ENCODE measurements around the gene ST6GALNAC2.

Gene ST6GALNAC2

DNA sequence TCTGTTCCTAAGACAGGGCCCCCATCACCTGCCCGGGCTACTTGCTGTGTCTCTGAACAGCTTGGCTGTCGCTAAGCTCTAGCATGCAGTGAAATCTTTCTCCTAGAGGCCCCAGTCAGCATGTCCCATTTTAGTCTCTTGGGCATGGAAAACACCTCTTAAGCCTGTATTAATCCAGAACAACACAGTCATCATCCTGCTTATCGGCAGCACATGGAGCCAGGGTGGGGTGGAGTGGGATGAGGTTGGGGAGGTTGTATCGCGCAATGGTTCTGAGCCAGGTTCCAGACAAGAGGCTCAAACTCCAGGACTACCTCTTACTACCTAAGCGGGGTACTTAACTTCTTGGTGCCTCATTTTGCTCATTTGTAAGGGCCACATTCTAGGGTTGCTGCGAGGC is 7.8 kb downstream of the ST6GALNAC2 start:
- H3K9me2 ChIP-seq (replicated peaks; ENCODE audit: low read depth, low read length): no peaks in the 10 kb centered on the region
- H3K4me2 ChIP-seq (ENCODE audit: low read depth, low read length, poor library complexity, severe bottlenecking): no peak overlapping the region
- no peaks in the 10 kb centered on the region for H3K79me2 ChIP-seq (ENCODE audit: insufficient read depth, low read length)
- H2AFZ ChIP-seq (ENCODE audit: low read length): no peak overlapping the region
- H3K4me1 ChIP-seq (ENCODE audit: insufficient read depth, low read length, poor library complexity, severe bottlenecking): no peaks in the 10 kb centered on the region
- H3K4me3 ChIP-seq (ENCODE audit: low read length, poor library complexity, severe bottlenecking): no peak overlapping the region
- no peaks in the 10 kb centered on the region for H3K27me3 ChIP-seq (ENCODE audit: insufficient read depth, low read length, poor library complexity, severe bottlenecking)
- TF ChIP-seq EZH2phosphoT487 (IDR thresholded peaks at IDR 0.05; ENCODE audit: borderline replicate concordance): no peak
- TF ChIP-seq, protein P1, sequence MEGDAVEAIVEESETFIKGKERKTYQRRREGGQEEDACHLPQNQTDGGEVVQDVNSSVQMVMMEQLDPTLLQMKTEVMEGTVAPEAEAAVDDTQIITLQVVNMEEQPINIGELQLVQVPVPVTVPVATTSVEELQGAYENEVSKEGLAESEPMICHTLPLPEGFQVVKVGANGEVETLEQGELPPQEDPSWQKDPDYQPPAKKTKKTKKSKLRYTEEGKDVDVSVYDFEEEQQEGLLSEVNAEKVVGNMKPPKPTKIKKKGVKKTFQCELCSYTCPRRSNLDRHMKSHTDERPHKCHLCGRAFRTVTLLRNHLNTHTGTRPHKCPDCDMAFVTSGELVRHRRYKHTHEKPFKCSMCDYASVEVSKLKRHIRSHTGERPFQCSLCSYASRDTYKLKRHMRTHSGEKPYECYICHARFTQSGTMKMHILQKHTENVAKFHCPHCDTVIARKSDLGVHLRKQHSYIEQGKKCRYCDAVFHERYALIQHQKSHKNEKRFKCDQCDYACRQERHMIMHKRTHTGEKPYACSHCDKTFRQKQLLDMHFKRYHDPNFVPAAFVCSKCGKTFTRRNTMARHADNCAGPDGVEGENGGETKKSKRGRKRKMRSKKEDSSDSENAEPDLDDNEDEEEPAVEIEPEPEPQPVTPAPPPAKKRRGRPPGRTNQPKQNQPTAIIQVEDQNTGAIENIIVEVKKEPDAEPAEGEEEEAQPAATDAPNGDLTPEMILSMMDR (conservative IDR thresholded peaks at IDR 0.05; ENCODE audit: low read length): no peak
- no peaks in the 10 kb centered on the region for H4K20me1 ChIP-seq (ENCODE audit: insufficient read depth, low read length, poor library complexity, severe bottlenecking)
- no peaks in the 10 kb centered on the region for H3K36me3 ChIP-seq (ENCODE audit: insufficient read depth, low read length)
- H3K9ac ChIP-seq (ENCODE audit: low read depth, low read length, poor library complexity, severe bottlenecking): no peak overlapping the region
- no peaks in the 10 kb centered on the region for H3K9me3 ChIP-seq (ENCODE audit: insufficient read depth, low read depth, low read length)
- no peaks in the 10 kb centered on the region for H3F3A ChIP-seq (ENCODE audit: low read depth)

DNA sequence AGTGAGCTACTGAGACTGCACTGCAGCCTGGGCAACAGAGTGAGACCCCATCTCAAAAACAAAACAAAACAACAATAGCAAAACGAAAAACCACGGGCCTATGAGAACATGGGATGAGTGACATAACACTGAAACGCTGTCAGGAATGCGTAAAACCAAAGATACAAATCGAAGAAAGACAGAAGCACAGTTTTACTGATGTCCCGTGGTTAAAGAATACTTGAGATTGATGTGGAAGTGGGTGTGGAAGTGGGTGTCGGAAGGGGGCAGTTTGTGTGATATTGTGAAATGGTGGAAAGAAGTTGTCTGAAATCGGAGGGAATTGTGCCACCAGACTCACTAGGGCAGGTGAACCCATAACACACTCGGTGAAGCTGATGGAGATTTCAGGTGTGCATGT is 9.5 kb downstream of the ST6GALNAC2 start:
- no peaks in the 10 kb centered on the region for H3K9me2 ChIP-seq (replicated peaks; ENCODE audit: low read depth, low read length)
- H3K9ac ChIP-seq (ENCODE audit: low read depth, low read length, poor library complexity, severe bottlenecking): no peak overlapping the region
- no peaks in the 10 kb centered on the region for H3F3A ChIP-seq (ENCODE audit: low read depth)
- no peak overlapping the region for H2AFZ ChIP-seq (ENCODE audit: low read length)
- no peaks in the 10 kb centered on the region for H4K20me1 ChIP-seq (ENCODE audit: insufficient read depth, low read length, poor library complexity, severe bottlenecking)
- H3K4me1 ChIP-seq (ENCODE audit: insufficient read depth, low read length, poor library complexity, severe bottlenecking): no peaks in the 10 kb centered on the region
- no peaks in the 10 kb centered on the region for H3K36me3 ChIP-seq (ENCODE audit: insufficient read depth, low read length)
- no peak overlapping the region for H3K4me3 ChIP-seq (ENCODE audit: low read length, poor library complexity, severe bottlenecking)
- H3K4me2 ChIP-seq (ENCODE audit: low read depth, low read length, poor library complexity, severe bottlenecking): no peak overlapping the region
- H3K9me3 ChIP-seq (ENCODE audit: insufficient read depth, low read depth, low read length): no peaks in the 10 kb centered on the region
- H3K79me2 ChIP-seq (ENCODE audit: insufficient read depth, low read length): no peaks in the 10 kb centered on the region
- H3K27me3 ChIP-seq (ENCODE audit: insufficient read depth, low read length, poor library complexity, severe bottlenecking): no peaks in the 10 kb centered on the region
- TF ChIP-seq, protein P1 (conservative IDR thresholded peaks at IDR 0.05; ENCODE audit: low read length): no peak
- no peak for TF ChIP-seq EZH2phosphoT487 (IDR thresholded peaks at IDR 0.05; ENCODE audit: borderline replicate concordance)

DNA sequence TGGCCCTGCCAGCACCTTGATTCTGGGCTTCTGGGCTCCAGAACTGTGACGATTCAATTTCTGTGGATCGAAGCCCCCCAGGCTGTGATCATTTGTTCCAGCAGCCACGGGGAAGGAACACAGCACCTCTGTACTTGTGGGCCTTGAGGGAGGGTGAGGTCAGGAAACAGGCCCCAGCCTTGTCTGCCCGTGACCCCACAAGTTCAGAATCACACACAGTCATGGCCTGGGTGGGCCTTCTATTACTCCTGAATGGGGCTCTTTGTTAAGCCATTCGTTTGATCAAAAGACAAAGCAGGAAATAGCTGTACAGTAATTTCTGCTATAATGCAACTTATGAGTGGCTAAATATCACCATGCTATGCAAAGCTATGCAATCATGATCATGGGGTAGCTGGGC is 10.1 kb downstream of the ST6GALNAC2 start:
- Histone ChIP-seq H3K4me3 (ENCODE audit: low read length, poor library complexity, severe bottlenecking) (no peak overlapping the region), H3K9ac (ENCODE audit: low read depth, low read length, poor library complexity, severe bottlenecking) (no peak overlapping the region), H3F3A (ENCODE audit: low read depth) (no peaks in the 10 kb centered on the region), H4K20me1 (ENCODE audit: insufficient read depth, low read length, poor library complexity, severe bottlenecking) (no peaks in the 10 kb centered on the region), H3K9me2 (replicated peaks; ENCODE audit: low read depth, low read length) (no peaks in the 10 kb centered on the region), H3K79me2 (ENCODE audit: insufficient read depth, low read length) (no peaks in the 10 kb centered on the region), H3K4me2 (ENCODE audit: low read depth, low read length, poor library complexity, severe bottlenecking) (no peak overlapping the region), H3K27me3 (ENCODE audit: insufficient read depth, low read length, poor library complexity, severe bottlenecking) (no peaks in the 10 kb centered on the region), H3K4me1 (ENCODE audit: insufficient read depth, low read length, poor library complexity, severe bottlenecking) (peaks cover 2% of the 10 kb centered on the region), H2AFZ (ENCODE audit: low read length) (0 out of 2 replicates have a peak overlapping the region, but pooled peaks have one; percentile 28), H3K9me3 (ENCODE audit: insufficient read depth, low read depth, low read length) (no peaks in the 10 kb centered on the region), H3K36me3 (ENCODE audit: insufficient read depth, low read length) (no peaks in the 10 kb centered on the region)
- TF ChIP-seq EZH2phosphoT487 (IDR thresholded peaks at IDR 0.05; ENCODE audit: borderline replicate concordance): no peak
- TF ChIP-seq, protein P1 (conservative IDR thresholded peaks at IDR 0.05; ENCODE audit: low read length): no peak

Measured in Loucy (cell line).